ENCODE results near the gene OSTC.

DNA sequence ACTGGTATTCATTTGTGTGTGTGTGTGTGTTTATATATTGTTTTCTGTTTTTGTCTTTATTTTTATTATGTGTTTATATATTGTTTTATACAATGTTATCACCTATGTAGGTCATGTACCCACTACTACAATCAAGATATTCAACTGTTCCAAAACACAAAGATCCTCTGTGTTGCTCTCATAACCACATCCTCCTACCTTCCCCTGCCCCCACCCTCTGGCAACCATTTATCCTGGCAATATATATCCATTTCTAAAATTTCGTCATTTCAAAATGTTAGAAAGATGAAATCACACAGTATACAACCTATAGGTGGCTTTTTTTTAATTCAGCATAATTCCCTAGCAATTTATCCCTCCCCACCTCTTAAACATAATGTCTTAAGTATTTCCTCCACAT, 48.9 kb upstream of the OSTC start:
- TF ChIP-seq POLR2A (IDR thresholded peaks at IDR 0.05; ENCODE audit: low read length) (no peak), GATA1 (IDR thresholded peaks at IDR 0.05; ENCODE audit: low read depth, low read length) (no peak)
